IMR-90 (cell line): ENCODE results near the gene OSBPL2.

ENCODE experiments used
- CEBPB ChIP-seq: IDR thresholded peaks from 2 replicates; pipeline ENCODE4 v1.6.1; 2012; ENCODE audit warnings: low read depth, low read length, improper control_type of control experiment
- CHD1 ChIP-seq: IDR thresholded peaks from 2 replicates; pipeline ENCODE4 v1.6.1; 2012; ENCODE audit warnings: low read depth, low read length, improper control_type of control experiment
- FOS ChIP-seq: fragments of 150-350 bp; IDR thresholded peaks from 2 replicates; pipeline ENCODE4 v1.6.1; 2016; ENCODE audit warnings: low read depth, low read length
- MAFK ChIP-seq: IDR thresholded peaks from 2 replicates; pipeline ENCODE4 v1.6.1; 2012; ENCODE audit warnings: low read depth, low read length, improper control_type of control experiment
- MAZ ChIP-seq: IDR thresholded peaks from 2 replicates; pipeline ENCODE4 v1.6.1; 2012; ENCODE audit warnings: low read depth, mild to moderate bottlenecking, low read length, improper control_type of control experiment, moderate library complexity, borderline replicate concordance
- POLR2A ChIP-seq: IDR thresholded peaks from 2 replicates; pipeline ENCODE4 v1.6.1; 2012; ENCODE audit warnings: mild to moderate bottlenecking, low read depth, low read length
- RAD21 ChIP-seq: IDR thresholded peaks from 2 replicates; pipeline ENCODE4 v1.6.1; 2012; ENCODE audit warnings: low read length, improper control_type of control experiment
- RCOR1 ChIP-seq: IDR thresholded peaks from 2 replicates; pipeline ENCODE4 v1.6.1; 2012; ENCODE audit warnings: mild to moderate bottlenecking, low read length, improper control_type of control experiment; ENCODE audit not compliant: insufficient replicate concordance
- RFX5 ChIP-seq: IDR thresholded peaks from 2 replicates; pipeline ENCODE4 v1.8.0; 2012; ENCODE audit warnings: low read depth, mild to moderate bottlenecking, low read length, moderate library complexity
- SMC3 ChIP-seq: fragments of 150-350 bp; IDR thresholded peaks from 2 replicates; pipeline ENCODE4 v1.6.1; 2016; ENCODE audit warnings: low read depth, mild to moderate bottlenecking, antibody characterized with exemption, low read length, moderate library complexity
- USF2 ChIP-seq: fragments of 150-350 bp; IDR thresholded peaks from 2 replicates; pipeline ENCODE4 v1.6.1; 2017; ENCODE audit warnings: mild to moderate bottlenecking, antibody characterized with exemption, low read length, low read depth
- TF ChIP-seq, protein P1 (sequence below): conservative IDR thresholded peaks from 2 replicates; pipeline ENCODE4 v1.5.1; 2012; ENCODE audit warnings: mild to moderate bottlenecking, low read depth, low read length, improper control_type of control experiment

DNA sequence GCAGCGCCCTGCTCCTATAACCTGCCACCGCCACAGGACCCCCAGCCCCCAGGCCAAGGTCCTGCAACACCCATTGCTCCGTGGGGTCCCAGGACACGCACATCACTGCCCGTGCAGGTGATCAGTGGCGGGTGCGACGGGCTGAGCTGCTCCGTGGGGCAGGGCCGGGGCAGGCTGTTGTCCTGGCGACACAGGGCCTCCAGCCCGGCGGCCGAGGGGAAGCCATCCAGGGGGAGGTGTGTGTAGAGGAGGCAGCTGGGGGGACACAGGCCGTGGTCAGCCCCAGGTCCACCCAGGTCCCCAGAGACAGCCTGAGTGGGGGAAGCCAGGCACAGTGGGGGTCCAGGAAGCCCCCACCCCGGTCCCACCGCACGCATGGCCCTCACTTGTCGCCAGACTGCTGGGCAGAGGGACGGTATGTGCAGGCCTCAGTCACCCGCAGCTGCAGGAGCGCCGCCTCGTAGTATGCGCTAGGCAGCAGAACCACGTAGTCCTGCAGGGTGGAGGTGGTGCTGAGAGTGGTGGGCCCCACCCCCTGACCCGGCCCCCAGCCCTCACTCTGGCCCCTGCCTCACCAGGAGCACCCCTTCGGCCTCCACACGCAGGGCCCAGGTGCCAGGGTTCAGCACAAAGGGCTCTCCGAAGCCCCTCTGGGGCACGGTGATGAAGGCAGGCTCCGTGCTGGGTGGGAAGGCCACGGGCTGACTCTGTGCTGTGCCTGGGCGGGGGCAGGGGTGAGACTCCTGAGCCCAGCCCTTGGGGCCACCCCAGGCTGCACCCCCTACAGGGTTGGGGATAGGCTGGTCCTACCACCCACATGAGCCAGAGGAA lies 94.9 kb downstream of the OSBPL2 start:
- no peak for TF ChIP-seq CEBPB
- TF ChIP-seq, protein P1, sequence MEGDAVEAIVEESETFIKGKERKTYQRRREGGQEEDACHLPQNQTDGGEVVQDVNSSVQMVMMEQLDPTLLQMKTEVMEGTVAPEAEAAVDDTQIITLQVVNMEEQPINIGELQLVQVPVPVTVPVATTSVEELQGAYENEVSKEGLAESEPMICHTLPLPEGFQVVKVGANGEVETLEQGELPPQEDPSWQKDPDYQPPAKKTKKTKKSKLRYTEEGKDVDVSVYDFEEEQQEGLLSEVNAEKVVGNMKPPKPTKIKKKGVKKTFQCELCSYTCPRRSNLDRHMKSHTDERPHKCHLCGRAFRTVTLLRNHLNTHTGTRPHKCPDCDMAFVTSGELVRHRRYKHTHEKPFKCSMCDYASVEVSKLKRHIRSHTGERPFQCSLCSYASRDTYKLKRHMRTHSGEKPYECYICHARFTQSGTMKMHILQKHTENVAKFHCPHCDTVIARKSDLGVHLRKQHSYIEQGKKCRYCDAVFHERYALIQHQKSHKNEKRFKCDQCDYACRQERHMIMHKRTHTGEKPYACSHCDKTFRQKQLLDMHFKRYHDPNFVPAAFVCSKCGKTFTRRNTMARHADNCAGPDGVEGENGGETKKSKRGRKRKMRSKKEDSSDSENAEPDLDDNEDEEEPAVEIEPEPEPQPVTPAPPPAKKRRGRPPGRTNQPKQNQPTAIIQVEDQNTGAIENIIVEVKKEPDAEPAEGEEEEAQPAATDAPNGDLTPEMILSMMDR = no peak
- no peak for TF ChIP-seq POLR2A
- TF ChIP-seq MAFK = no peak
- no peak for TF ChIP-seq RFX5
- no peak for TF ChIP-seq RAD21
- TF ChIP-seq MAZ = no peak
- TF ChIP-seq FOS = no peak
- no peak for TF ChIP-seq SMC3
- TF ChIP-seq RCOR1 = no peak
- no peak for TF ChIP-seq USF2
- TF ChIP-seq CHD1 = no peak
